Measurements from ENCODE around the gene SLC6A14.

GRCh38 chrX:116399681-116400080, 36.7 kb upstream of the SLC6A14 start:
- TF ChIP-seq, protein P1, sequence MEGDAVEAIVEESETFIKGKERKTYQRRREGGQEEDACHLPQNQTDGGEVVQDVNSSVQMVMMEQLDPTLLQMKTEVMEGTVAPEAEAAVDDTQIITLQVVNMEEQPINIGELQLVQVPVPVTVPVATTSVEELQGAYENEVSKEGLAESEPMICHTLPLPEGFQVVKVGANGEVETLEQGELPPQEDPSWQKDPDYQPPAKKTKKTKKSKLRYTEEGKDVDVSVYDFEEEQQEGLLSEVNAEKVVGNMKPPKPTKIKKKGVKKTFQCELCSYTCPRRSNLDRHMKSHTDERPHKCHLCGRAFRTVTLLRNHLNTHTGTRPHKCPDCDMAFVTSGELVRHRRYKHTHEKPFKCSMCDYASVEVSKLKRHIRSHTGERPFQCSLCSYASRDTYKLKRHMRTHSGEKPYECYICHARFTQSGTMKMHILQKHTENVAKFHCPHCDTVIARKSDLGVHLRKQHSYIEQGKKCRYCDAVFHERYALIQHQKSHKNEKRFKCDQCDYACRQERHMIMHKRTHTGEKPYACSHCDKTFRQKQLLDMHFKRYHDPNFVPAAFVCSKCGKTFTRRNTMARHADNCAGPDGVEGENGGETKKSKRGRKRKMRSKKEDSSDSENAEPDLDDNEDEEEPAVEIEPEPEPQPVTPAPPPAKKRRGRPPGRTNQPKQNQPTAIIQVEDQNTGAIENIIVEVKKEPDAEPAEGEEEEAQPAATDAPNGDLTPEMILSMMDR (conservative IDR thresholded peaks at IDR 0.05): no peak
- no peak for TF ChIP-seq ZFX (IDR thresholded peaks at IDR 0.05)

Measured in C4-2B (cell line).